Uterus (tissue), 2 donors: ENCODE measurements around the gene PILRB.

Experiments
- POLR2A ChIP-seq, 2 donors: fragments of 450-650 bp; IDR thresholded peaks; one replicate each; pipeline ENCODE4 v1.6.1; 2016; ENCODE audit warnings: antibody characterized with exemption in 2 of 2, mild to moderate bottlenecking in 1 of 2, moderate library complexity in 1 of 2
- TF ChIP-seq, protein P1 (sequence below), 4 experiments: fragments of 200-600 bp in 2 of 4; fragments of 450-650 bp in 2 of 4; sonication (generic) in 2 of 4; IDR thresholded peaks; one replicate each; pipeline ENCODE4 v1.5.1; 2016 to 2019; ENCODE audit warnings: antibody characterized with exemption in 4 of 4, mild to moderate bottlenecking in 2 of 4, moderate library complexity in 1 of 4

DNA sequence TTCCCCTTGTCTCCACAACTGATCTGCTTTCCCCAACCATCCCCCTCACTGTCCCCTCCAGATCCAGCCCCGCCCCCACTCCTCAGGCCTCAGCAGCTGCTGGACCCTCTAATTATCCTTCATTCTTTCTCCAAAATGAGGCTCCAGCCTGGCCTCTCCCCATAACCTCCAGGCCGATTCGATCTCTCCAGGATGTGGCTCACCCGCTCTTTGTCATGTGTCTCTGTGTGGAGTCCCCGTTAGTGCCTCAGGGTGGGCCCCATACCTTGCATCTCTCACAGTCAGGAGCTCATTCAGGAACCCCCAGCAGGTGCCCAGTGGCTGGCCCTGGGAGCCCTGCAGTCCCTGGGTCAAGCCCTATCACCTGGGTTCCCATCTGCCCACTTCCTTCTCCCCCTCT lies 16.7 kb downstream of the PILRB start:
- TF ChIP-seq, protein P1, sequence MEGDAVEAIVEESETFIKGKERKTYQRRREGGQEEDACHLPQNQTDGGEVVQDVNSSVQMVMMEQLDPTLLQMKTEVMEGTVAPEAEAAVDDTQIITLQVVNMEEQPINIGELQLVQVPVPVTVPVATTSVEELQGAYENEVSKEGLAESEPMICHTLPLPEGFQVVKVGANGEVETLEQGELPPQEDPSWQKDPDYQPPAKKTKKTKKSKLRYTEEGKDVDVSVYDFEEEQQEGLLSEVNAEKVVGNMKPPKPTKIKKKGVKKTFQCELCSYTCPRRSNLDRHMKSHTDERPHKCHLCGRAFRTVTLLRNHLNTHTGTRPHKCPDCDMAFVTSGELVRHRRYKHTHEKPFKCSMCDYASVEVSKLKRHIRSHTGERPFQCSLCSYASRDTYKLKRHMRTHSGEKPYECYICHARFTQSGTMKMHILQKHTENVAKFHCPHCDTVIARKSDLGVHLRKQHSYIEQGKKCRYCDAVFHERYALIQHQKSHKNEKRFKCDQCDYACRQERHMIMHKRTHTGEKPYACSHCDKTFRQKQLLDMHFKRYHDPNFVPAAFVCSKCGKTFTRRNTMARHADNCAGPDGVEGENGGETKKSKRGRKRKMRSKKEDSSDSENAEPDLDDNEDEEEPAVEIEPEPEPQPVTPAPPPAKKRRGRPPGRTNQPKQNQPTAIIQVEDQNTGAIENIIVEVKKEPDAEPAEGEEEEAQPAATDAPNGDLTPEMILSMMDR (IDR thresholded peaks at IDR 0.05), result no peak
- no peak for TF ChIP-seq POLR2A (IDR thresholded peaks at IDR 0.05)
